Loucy (cell line): ENCODE data around the gene GTF2H2C.
"Not testable (repeated sequence)": the region's sequence is repeated elsewhere in the genome, so short reads cannot be mapped to it uniquely, and the experiment has no call there.

ENCODE experiments used
- H2AFZ ChIP-seq: fragments of 200-600 bp; sonication (generic); 2 replicates; pipeline ENCODE4 v1.6.0; 2016; ENCODE audit warnings: antibody characterized with exemption, mild to moderate bottlenecking, low read length, moderate library complexity
- H3F3A ChIP-seq: fragments of 200-600 bp; 2 replicates; pipeline ENCODE4 v1.6.0; 2016; ENCODE audit warnings: antibody characterized with exemption, low read depth, mild to moderate bottlenecking
- H3K27me3 ChIP-seq: fragments of 200-600 bp; sonication (generic); 2 replicates; pipeline ENCODE4 v1.6.1; 2014; ENCODE audit warnings: low read length, mild to moderate bottlenecking; ENCODE audit not compliant: insufficient read depth, poor library complexity, severe bottlenecking
- H3K36me3 ChIP-seq: fragments of 200-600 bp; sonication (generic); 2 replicates; pipeline ENCODE4 v1.6.1; 2016; ENCODE audit warnings: low read length; ENCODE audit not compliant: insufficient read depth
- H3K4me1 ChIP-seq: fragments of 200-600 bp; sonication (generic); 2 replicates; pipeline ENCODE4 v1.5.1; 2014; ENCODE audit warnings: low read length, mild to moderate bottlenecking; ENCODE audit not compliant: insufficient read depth, poor library complexity, severe bottlenecking
- H3K4me2 ChIP-seq: fragments of 200-600 bp; sonication (generic); 2 replicates; pipeline ENCODE4 v1.6.0; 2014; ENCODE audit warnings: antibody characterized with exemption, low read length, low read depth, mild to moderate bottlenecking; ENCODE audit not compliant: poor library complexity, severe bottlenecking
- H3K4me3 ChIP-seq: fragments of 200-600 bp; sonication (generic); 2 replicates; pipeline ENCODE4 v1.5.1; 2014; ENCODE audit warnings: low read length, mild to moderate bottlenecking, mixed read lengths; ENCODE audit not compliant: poor library complexity, severe bottlenecking
- H3K79me2 ChIP-seq: fragments of 200-600 bp; sonication (generic); 2 replicates; pipeline ENCODE4 v1.6.1; 2014; ENCODE audit warnings: low read length; ENCODE audit not compliant: insufficient read depth
- H3K9ac ChIP-seq: fragments of 200-600 bp; sonication (generic); 2 replicates; pipeline ENCODE4 v1.6.0; 2014; ENCODE audit warnings: mild to moderate bottlenecking, low read depth, low read length, moderate library complexity; ENCODE audit not compliant: poor library complexity, severe bottlenecking
- H3K9me2 ChIP-seq: fragments of 200-600 bp; sonication (generic); replicated peaks from 2 replicates; pipeline ENCODE4 v1.6.1; 2016; ENCODE audit warnings: low read depth, low read length, mixed read lengths
- H3K9me3 ChIP-seq: fragments of 200-600 bp; sonication (generic); 2 replicates; pipeline ENCODE4 v1.6.1; 2014; ENCODE audit warnings: mild to moderate bottlenecking, antibody characterized with exemption, low read length, low read depth; ENCODE audit not compliant: insufficient read depth
- H4K20me1 ChIP-seq: fragments of 200-600 bp; sonication (generic); 2 replicates; pipeline ENCODE4 v1.6.0; 2014; ENCODE audit warnings: antibody characterized with exemption, low read length, mild to moderate bottlenecking; ENCODE audit not compliant: insufficient read depth, poor library complexity, severe bottlenecking
- EZH2phosphoT487 ChIP-seq: fragments of 200-600 bp; IDR thresholded peaks from 2 replicates; pipeline ENCODE4 v1.6.1; 2018; ENCODE audit warnings: antibody characterized with exemption, mild to moderate bottlenecking, moderate library complexity, borderline replicate concordance
- TF ChIP-seq, protein P1 (sequence below): fragments of 200-600 bp; sonication (generic); conservative IDR thresholded peaks from 2 replicates; pipeline ENCODE4 v1.5.1; 2014; ENCODE audit warnings: mild to moderate bottlenecking, antibody characterized with exemption, low read length

The GTF2H2C gene

DNA sequence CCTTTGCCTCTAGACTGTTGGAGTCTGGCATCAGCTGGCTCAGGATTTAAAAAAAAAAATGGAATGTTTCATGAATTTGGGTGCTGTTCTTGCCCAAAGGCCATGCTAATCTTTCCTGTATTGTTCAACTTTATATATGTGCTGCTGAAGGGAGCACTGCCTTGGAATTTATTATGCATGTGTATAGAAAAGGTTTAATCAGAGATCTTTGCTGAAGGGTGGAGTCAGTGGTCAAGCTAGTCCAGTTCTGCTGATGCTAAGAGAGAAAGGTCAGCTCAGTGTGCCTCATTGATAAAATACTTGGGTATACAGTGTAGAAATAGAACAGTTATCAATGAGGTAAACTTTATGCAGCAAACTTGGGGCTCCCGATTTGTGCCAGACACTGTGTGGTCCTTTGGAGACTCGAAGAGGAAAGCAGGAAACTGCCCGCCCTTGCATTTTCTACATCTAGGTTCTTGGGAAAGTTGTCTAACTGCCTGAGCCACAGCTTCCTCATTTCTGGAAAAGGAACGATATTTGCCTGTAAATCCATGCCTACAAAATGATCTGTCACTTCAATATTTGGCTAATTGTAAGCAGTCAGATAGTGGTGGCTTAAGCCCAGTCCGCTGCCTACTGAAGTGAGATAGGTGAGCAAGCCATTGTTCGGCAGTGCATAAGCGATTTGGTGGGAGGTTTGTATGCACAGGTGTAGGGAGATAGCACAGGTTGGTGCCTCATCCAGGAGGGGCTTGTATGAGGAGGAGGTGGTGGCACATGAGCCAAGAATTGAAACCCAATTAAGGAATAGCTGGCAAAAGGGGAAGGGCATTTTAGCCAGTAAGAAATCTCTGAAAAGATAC lies 29.2 kb upstream of the GTF2H2C start:
- no peaks in the 10 kb centered on the region for H3K9me2 ChIP-seq
- no peak overlapping the region for H3K9ac ChIP-seq
- H3K4me3 ChIP-seq, result no peak overlapping the region
- H3K27me3 ChIP-seq, result no peaks in the 10 kb centered on the region
- H3K4me2 ChIP-seq, result no peak overlapping the region
- H3K36me3 ChIP-seq, result no peaks in the 10 kb centered on the region
- no peak overlapping the region for H2AFZ ChIP-seq
- H3K9me3 ChIP-seq, result no peaks in the 10 kb centered on the region
- H3F3A ChIP-seq, result no peaks in the 10 kb centered on the region
- no peaks in the 10 kb centered on the region for H3K4me1 ChIP-seq
- H4K20me1 ChIP-seq, result no peaks in the 10 kb centered on the region
- H3K79me2 ChIP-seq, result no peaks in the 10 kb centered on the region
- TF ChIP-seq EZH2phosphoT487, result no peak
- TF ChIP-seq, protein P1, sequence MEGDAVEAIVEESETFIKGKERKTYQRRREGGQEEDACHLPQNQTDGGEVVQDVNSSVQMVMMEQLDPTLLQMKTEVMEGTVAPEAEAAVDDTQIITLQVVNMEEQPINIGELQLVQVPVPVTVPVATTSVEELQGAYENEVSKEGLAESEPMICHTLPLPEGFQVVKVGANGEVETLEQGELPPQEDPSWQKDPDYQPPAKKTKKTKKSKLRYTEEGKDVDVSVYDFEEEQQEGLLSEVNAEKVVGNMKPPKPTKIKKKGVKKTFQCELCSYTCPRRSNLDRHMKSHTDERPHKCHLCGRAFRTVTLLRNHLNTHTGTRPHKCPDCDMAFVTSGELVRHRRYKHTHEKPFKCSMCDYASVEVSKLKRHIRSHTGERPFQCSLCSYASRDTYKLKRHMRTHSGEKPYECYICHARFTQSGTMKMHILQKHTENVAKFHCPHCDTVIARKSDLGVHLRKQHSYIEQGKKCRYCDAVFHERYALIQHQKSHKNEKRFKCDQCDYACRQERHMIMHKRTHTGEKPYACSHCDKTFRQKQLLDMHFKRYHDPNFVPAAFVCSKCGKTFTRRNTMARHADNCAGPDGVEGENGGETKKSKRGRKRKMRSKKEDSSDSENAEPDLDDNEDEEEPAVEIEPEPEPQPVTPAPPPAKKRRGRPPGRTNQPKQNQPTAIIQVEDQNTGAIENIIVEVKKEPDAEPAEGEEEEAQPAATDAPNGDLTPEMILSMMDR, result no peak

DNA sequence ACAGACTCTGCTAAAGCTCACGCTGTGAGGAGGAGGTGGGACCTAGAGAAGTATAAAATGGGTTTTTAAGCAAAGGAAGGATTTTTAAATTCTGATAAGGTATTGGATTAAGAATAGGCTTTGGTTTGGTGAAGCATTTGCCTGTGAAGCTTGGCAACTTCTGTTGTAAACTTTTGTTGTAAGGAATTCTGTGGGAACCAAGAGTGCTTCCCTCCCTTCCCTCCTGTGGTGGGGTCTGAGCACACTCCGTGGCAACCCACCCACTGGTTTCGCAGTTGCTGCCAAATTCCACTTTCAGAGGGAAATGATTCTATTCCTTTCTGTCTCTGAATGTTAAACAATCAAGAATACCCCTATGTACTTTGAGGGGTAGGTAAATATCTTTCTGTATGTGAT lies 28.6 kb upstream of the GTF2H2C start:
- no peak overlapping the region for H2AFZ ChIP-seq
- H3K4me1 ChIP-seq, result no peaks in the 10 kb centered on the region
- no peak overlapping the region for H3K9ac ChIP-seq
- H3K4me3 ChIP-seq, result no peak overlapping the region
- no peaks in the 10 kb centered on the region for H3K36me3 ChIP-seq
- H3K9me2 ChIP-seq, result no peaks in the 10 kb centered on the region
- H3K79me2 ChIP-seq, result no peaks in the 10 kb centered on the region
- no peaks in the 10 kb centered on the region for H3F3A ChIP-seq
- TF ChIP-seq, protein P1, result no peak
- TF ChIP-seq EZH2phosphoT487, result no peak
- H3K4me2 ChIP-seq, result no peak overlapping the region
- no peaks in the 10 kb centered on the region for H3K27me3 ChIP-seq
- no peaks in the 10 kb centered on the region for H4K20me1 ChIP-seq
- H3K9me3 ChIP-seq, result no peaks in the 10 kb centered on the region

DNA sequence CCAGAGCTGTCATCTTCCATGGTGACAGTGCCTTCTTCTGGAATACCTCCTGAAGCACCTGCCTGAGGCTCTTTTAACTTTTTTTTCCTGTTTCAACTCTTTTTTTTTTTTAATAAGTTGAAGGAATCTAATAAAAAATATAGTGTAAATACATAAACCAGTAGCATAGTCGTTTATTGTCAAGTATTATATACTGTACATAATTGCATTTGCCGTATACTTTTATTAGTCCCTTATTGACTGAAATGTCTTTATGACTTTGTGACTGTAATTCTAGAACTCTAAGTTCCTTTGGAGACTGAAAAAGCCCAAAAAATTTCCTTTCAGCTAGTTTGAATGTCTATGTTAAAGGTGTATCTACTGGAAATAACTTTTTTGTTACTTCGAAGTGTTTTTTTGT lies 22.1 kb upstream of the GTF2H2C start:
- H3K9ac ChIP-seq, H3K9me2 ChIP-seq, H4K20me1 ChIP-seq, H3K27me3 ChIP-seq, H2AFZ ChIP-seq, H3K79me2 ChIP-seq, H3K36me3 ChIP-seq, H3K4me3 ChIP-seq, H3K4me1 ChIP-seq, H3K4me2 ChIP-seq, H3K9me3 ChIP-seq, H3F3A ChIP-seq: not testable (repeated sequence)

DNA sequence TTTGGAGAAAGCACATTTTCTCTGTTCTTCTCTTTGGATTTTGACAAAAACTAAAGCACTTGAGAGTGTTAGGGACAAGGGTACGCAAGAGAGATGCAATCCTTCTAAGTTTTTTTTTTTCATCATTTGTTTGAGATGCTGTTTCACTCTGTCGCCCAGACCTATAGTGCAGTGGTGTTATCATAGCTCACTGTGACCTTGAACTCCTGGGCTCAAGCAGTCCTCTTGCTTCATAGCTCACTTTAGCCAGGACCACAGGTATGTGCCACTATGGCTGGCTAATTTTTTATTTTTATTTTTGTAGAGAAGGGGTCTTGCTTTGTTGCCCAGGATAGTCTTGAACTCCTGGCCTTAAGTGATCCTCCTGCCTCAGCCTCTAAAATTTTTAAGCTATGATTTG lies 21.3 kb upstream of the GTF2H2C start:
- not testable (repeated sequence) for H3K27me3 ChIP-seq, H3K4me3 ChIP-seq, H3K79me2 ChIP-seq, H3K4me1 ChIP-seq, H3K9me3 ChIP-seq, H3K4me2 ChIP-seq, H4K20me1 ChIP-seq, H2AFZ ChIP-seq, H3K9me2 ChIP-seq, H3K9ac ChIP-seq, H3K36me3 ChIP-seq, H3F3A ChIP-seq

DNA sequence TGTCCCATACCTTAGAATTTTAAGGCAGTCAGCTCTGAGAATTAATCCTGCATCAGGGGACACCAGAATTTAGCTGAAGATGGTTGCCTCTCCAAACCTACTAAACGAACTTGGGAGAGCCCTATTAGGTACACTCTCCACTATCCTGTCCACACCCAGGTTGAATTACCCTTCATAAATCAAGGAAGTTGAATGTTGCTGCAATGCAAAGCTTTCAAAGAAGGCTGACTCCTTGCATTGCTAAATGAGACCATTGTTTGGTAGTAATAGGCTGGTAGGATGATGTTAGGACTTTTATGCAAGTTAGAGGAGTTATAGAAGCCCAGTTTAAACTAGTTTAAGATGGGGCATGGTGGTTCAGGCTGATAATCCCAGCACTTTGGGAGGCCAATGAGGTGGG lies 18.6 kb upstream of the GTF2H2C start:
- not testable (repeated sequence) for H4K20me1 ChIP-seq, H3K4me1 ChIP-seq, H3K9me2 ChIP-seq, H3K27me3 ChIP-seq, H3K4me2 ChIP-seq, H3K9me3 ChIP-seq, H3K79me2 ChIP-seq, H3F3A ChIP-seq, H2AFZ ChIP-seq, H3K9ac ChIP-seq, H3K4me3 ChIP-seq, H3K36me3 ChIP-seq

DNA sequence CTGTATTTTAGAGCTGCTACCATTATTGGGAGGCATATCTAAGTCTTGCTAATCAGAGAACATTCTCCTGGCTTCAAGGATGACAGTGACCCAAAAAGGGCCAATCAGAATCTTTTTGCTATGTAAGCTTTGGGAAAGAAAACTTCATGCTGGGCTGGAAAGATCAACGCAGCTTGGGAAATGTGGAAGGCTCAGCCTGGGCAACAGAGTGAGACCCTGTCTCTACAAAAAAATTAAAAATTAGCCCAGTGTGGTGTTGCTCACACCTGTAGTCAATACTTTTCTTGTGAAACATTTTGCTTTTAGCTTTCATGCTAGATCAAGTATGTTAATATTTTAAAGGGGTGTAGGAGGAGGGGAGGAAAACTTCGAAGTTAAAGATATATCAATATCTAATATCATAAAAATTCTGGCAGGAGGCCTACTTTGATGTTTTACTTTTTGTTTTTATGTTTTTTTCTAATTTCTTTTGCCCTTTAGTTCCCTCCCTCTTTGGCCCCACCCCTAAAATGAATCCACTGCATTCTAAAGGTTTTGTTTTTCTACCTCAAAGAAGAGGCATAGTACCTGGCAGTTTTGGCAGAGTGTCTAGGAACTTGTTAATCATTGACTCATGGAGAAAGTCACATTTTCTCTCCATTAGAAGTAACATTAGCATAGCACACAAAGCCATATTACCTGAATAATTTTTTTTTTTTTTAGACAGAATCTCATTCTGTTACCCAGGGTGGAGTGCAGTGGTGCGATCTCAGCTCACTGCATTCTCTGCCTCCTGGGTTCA lies 17.0 kb upstream of the GTF2H2C start:
- not testable (repeated sequence) for H3K9me2 ChIP-seq, H3K9ac ChIP-seq, H4K20me1 ChIP-seq, H3K79me2 ChIP-seq, H3K4me2 ChIP-seq, H3K4me3 ChIP-seq, H3F3A ChIP-seq, H3K9me3 ChIP-seq, H3K4me1 ChIP-seq, H3K27me3 ChIP-seq, H3K36me3 ChIP-seq, H2AFZ ChIP-seq
